ENCODE results near the gene ELAC1. TPM values are rescaled to one million over a fixed set of nuclear protein-coding genes. Genes with fewer than 3 reads are reported as not detected.

ELAC1 gene
- polyA plus RNA-seq, 3 donors = 14.1 to 16.5 (median 16.2) TPM

Other genes starting within 250 kb of the ELAC1 start
- 1 to 10 TPM; 2.4 to 3.6 (median 2.4) TPM for gene MRO, start 148.0 kb upstream of the ELAC1 start, polyA plus RNA-seq (ENCODE audit: insufficient read length in 3 of 3)
- gene ME2, start 88.9 kb upstream of the ELAC1 start, polyA plus RNA-seq (ENCODE audit: insufficient read length in 3 of 3) = 10 to 100 TPM; 31.7 to 34.2 (median 32.3) TPM
- 100 to 1,000 TPM; 155 to 193 (median 157) TPM for gene SMAD4, start 62.2 kb downstream of the ELAC1 start, polyA plus RNA-seq (ENCODE audit: insufficient read length in 3 of 3)
- 10 to 100 TPM; 61.8 to 78.8 (median 64.3) TPM for gene MEX3C, start 229.6 kb downstream of the ELAC1 start, polyA plus RNA-seq (ENCODE audit: insufficient read length in 3 of 3)